A549 (cell line): ENCODE results near the gene DCLK1. TPM values are rescaled to one million over a fixed set of nuclear protein-coding genes. Genes with fewer than 3 reads are reported as not detected.

Experiments used
- ATAC-seq, 2 experiments: fragments of 200-7000 bp in 1 of 2; fragments of >200 bp in 1 of 2; cut with Nextera tagmentation in 1 of 2; cut with Tn5 transposase in 1 of 2; 3 replicates each; pipeline versions ENCODE4 v1.8.0 to v1.9.1; 2018 to 2020; ENCODE audit warnings: mild to moderate bottlenecking in 1 of 2, moderate library complexity in 1 of 2
- CTCF ChIA-PET: fragments of 300-600 bp; sonication (Branson Sonifier 250); formaldehyde crosslinking; extraction: SDS; loops from one replicate; lab custom pipeline; 2021; ENCODE audit warnings: antibody characterized with exemption, inconsistent platforms; lab: Yijun Ruan, JAX
- POLR2A ChIA-PET: fragments of 350-600 bp; formaldehyde crosslinking; extraction: SDS; loops from one replicate; lab custom pipeline; 2021; ENCODE audit warnings: antibody characterized with exemption, inconsistent platforms; lab: Yijun Ruan, JAX
- DNase-seq, 2 experiments: peaks; one replicate each; pipeline versions ENCODE4 v3.0.0 to v3.0.0-alpha.2; 2011 to 2016; ENCODE audit warnings: low read depth in 1 of 2, low spot score in 1 of 2
- FAIRE-seq: peaks from 2 replicates; lab custom pipeline; 2011; peaks lifted over from hg19 to GRCh38; lab: Jason Lieb, UNC
- H3K27ac ChIP-seq, 2 experiments: fragments of >200 bp; sonication (Bioruptor Twin); formaldehyde crosslinking; 3 replicates each; pipeline ENCODE4 v1.5.1; 2016 to 2017
- H3K4me1 ChIP-seq: fragments of >200 bp; sonication (Bioruptor Twin); formaldehyde crosslinking; 3 replicates; pipeline ENCODE4 v1.6.1; 2016
- H3K4me2 ChIP-seq: fragments of >200 bp; sonication (Bioruptor Twin); formaldehyde crosslinking; 3 replicates; pipeline ENCODE4 v1.6.1; 2016
- H3K4me3 ChIP-seq: fragments of >200 bp; sonication (Bioruptor Twin); formaldehyde crosslinking; 3 replicates; pipeline ENCODE4 v1.5.1; 2016
- H3K9me3 ChIP-seq: fragments of >200 bp; sonication (Bioruptor Twin); formaldehyde crosslinking; 3 replicates; pipeline ENCODE4 v1.6.1; 2016
- ATOH8 ChIP-seq: fragments of 250-450 bp; sonication (Bioruptor Pico); IDR thresholded peaks from 2 replicates; pipeline ENCODE4 v1.5.0; 2020; ENCODE audit warnings: low read depth, mild to moderate bottlenecking, moderate library complexity
- CBX2 ChIP-seq: fragments of 200-600 bp; sonication (generic); IDR thresholded peaks from 2 replicates; pipeline ENCODE4 v1.6.1; 2016; ENCODE audit warnings: low read depth, mild to moderate bottlenecking, borderline replicate concordance
- CBX8 ChIP-seq: fragments of 200-600 bp; sonication (generic); IDR thresholded peaks from 2 replicates; pipeline ENCODE4 v1.6.1; 2016
- CHD4 ChIP-seq: fragments of 200-600 bp; sonication (generic); IDR thresholded peaks from 2 replicates; pipeline ENCODE4 v1.6.1; 2016; ENCODE audit warnings: antibody characterized with exemption, mild to moderate bottlenecking, borderline replicate concordance
- ESRRA ChIP-seq: fragments of 150-350 bp; IDR thresholded peaks from 2 replicates; pipeline ENCODE4 v1.6.1; 2014; ENCODE audit warnings: mild to moderate bottlenecking, low read length, borderline replicate concordance
- FOSL2 ChIP-seq, 2 experiments: fragments of 450-650 bp in 1 of 2; fragments of >200 bp in 1 of 2; sonication (Bioruptor Twin) in 1 of 2; formaldehyde crosslinking; IDR thresholded peaks; 2 replicates each; pipeline versions ENCODE4 v1.5.0 to v1.6.1; 2016 to 2020; ENCODE audit warnings: mild to moderate bottlenecking in 1 of 2, moderate library complexity in 1 of 2
- HEYL ChIP-seq: fragments of 250-450 bp; sonication (Bioruptor Pico); IDR thresholded peaks from 2 replicates; pipeline ENCODE4 v1.8.0; 2021; ENCODE audit warnings: mild to moderate bottlenecking, moderate library complexity
- HMGXB4 ChIP-seq: fragments of 250-450 bp; sonication (Bioruptor Pico); IDR thresholded peaks from 2 replicates; pipeline ENCODE4 v1.5.0; 2021; ENCODE audit warnings: mild to moderate bottlenecking, moderate library complexity, borderline replicate concordance
- HOXB5 ChIP-seq: fragments of 250-450 bp; sonication (Bioruptor Pico); IDR thresholded peaks from 2 replicates; pipeline ENCODE4 v1.5.0; 2020; ENCODE audit warnings: mild to moderate bottlenecking, moderate library complexity
- KDM1A ChIP-seq: fragments of 200-600 bp; sonication (generic); IDR thresholded peaks from 2 replicates; pipeline ENCODE4 v1.6.1; 2016; ENCODE audit warnings: low read depth, mild to moderate bottlenecking
- NPAS2 ChIP-seq: fragments of 250-450 bp; sonication (Bioruptor Pico); IDR thresholded peaks from 2 replicates; pipeline ENCODE4 v1.8.0; 2022; ENCODE audit warnings: mild to moderate bottlenecking, moderate library complexity, borderline replicate concordance
- PHF8 ChIP-seq: fragments of 200-600 bp; sonication (generic); IDR thresholded peaks from 2 replicates; pipeline ENCODE4 v1.6.1; 2016; ENCODE audit warnings: low read depth, mild to moderate bottlenecking, antibody characterized with exemption, moderate library complexity, borderline replicate concordance
- POLR2AphosphoS2 ChIP-seq: conservative IDR thresholded peaks from 2 replicates; pipeline ENCODE4 v1.6.1; 2012; ENCODE audit warnings: low read length, improper control_type of control experiment, inconsistent platforms
- ZC3H11A ChIP-seq: fragments of 450-650 bp; IDR thresholded peaks from 2 replicates; pipeline ENCODE4 v1.6.1; 2014; ENCODE audit warnings: antibody characterized with exemption, mild to moderate bottlenecking
- ZFP36 ChIP-seq: fragments of 450-650 bp; IDR thresholded peaks from 2 replicates; pipeline ENCODE4 v1.6.1; 2014; ENCODE audit warnings: borderline replicate concordance; ENCODE audit not compliant: partially characterized antibody
- WGBS: methylation state at CpG from one replicate; pipeline ENCODE4 v1.1.6; 2017; ENCODE audit errors: missing lambda C conversion rate; 5-methylcytosine and 5-hydroxymethylcytosine counted together
- polyA plus RNA-seq, 4 experiments: library from polyadenylated mRNA; depleted of rRNA in 3 of 4; stranded (reverse); fragments of >200 nt; fragmentation: RNase III in 1 of 4; extraction: RNeasy Plus Mini Kit Qiagen cat#74134 plus additional on column Dnase treatment in 1 of 4; gene quantifications; 2 replicates in 3 of 4; 3 replicates in 1 of 4; pipeline ENCODE4 v1.2.3, GENCODE V29; 2011 to 2017
- TF ChIP-seq, protein P1 (sequence below): IDR thresholded peaks from 2 replicates; pipeline ENCODE4 v1.6.1; 2012
- TF ChIP-seq, protein P2 (sequence below): fragments of >200 bp; sonication (Bioruptor Twin); formaldehyde crosslinking; IDR thresholded peaks from 3 replicates; pipeline ENCODE4 v1.5.1; 2016
- TF ChIP-seq, protein P3 (sequence below): fragments of >200 bp; sonication (Bioruptor Twin); formaldehyde crosslinking; IDR thresholded peaks from 2 replicates; pipeline ENCODE4 v1.6.1; 2016

Gene DCLK1
- polyA plus RNA-seq, 2 of the 4 experiments (the other 2 are of a cell fraction), result 0.13 to 0.21 TPM

- no peak for TF ChIP-seq HMGXB4 (CRISPR knock-in tag)
Observed at GRCh38 chr13:35859981-35860380, 271.2 kb downstream of the DCLK1 start (continued).

DNA sequence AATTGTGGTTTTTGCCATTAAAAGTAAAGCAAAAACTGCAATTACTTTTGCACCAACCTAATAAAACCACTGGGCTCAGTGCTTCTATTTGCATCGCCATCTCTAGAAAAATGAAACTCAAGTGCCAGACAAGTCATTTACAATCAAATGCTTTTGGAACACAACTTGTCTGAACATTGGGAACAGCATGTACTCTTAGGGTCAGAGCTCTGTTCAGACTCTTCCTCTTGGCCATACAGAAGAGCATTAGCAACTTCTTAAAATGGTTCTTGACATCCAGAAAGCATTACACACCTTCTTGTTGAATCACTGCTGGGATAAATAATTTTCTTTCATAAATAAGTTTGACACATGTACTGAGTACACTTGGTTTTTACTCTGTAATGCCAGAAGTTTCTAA, 272.5 kb downstream of the DCLK1 start:
- no peak overlapping the region for H3K27ac ChIP-seq
- H3K4me3 ChIP-seq, result no peak overlapping the region
- H3K4me2 ChIP-seq, result no peak overlapping the region
- ATAC-seq (no peak), DNase-seq (no peak), FAIRE-seq (no peak)
- TF ChIP-seq ZC3H11A (no peak), ATOH8 (CRISPR knock-in tag) (no peak), KDM1A (no peak), CBX8 (no peak), HEYL (CRISPR knock-in tag) (no peak), CBX2 (no peak), HOXB5 (CRISPR knock-in tag) (no peak), ESRRA (no peak), NPAS2 (no peak), ZFP36 (no peak), POLR2AphosphoS2 (no peak), PHF8 (no peak), FOSL2 (IDR thresholded peaks at IDR 0.05) (no peak), FOSL2 (CRISPR knock-in tag; IDR thresholded peaks at IDR 0.05) (no peak), CHD4 (no peak)
- TF ChIP-seq, protein P1, sequence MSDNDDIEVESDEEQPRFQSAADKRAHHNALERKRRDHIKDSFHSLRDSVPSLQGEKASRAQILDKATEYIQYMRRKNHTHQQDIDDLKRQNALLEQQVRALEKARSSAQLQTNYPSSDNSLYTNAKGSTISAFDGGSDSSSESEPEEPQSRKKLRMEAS, result no peak
- TF ChIP-seq, protein P2, sequence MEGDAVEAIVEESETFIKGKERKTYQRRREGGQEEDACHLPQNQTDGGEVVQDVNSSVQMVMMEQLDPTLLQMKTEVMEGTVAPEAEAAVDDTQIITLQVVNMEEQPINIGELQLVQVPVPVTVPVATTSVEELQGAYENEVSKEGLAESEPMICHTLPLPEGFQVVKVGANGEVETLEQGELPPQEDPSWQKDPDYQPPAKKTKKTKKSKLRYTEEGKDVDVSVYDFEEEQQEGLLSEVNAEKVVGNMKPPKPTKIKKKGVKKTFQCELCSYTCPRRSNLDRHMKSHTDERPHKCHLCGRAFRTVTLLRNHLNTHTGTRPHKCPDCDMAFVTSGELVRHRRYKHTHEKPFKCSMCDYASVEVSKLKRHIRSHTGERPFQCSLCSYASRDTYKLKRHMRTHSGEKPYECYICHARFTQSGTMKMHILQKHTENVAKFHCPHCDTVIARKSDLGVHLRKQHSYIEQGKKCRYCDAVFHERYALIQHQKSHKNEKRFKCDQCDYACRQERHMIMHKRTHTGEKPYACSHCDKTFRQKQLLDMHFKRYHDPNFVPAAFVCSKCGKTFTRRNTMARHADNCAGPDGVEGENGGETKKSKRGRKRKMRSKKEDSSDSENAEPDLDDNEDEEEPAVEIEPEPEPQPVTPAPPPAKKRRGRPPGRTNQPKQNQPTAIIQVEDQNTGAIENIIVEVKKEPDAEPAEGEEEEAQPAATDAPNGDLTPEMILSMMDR, result no peak
- TF ChIP-seq, protein P3, sequence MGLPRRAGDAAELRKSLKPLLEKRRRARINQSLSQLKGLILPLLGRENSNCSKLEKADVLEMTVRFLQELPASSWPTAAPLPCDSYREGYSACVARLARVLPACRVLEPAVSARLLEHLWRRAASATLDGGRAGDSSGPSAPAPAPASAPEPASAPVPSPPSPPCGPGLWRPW, result no peak
- ChIA-PET POLR2A (no interaction called here), CTCF (no interaction called here)
- 75% methylated on average over 1 of the region's 1 CpG for WGBS
- H3K4me1 ChIP-seq, result peaks cover 6% of the 10 kb centered on the region; the same call in 2 of the 3 replicates
- H3K9me3 ChIP-seq, result no peaks in the 10 kb centered on the region

DNA sequence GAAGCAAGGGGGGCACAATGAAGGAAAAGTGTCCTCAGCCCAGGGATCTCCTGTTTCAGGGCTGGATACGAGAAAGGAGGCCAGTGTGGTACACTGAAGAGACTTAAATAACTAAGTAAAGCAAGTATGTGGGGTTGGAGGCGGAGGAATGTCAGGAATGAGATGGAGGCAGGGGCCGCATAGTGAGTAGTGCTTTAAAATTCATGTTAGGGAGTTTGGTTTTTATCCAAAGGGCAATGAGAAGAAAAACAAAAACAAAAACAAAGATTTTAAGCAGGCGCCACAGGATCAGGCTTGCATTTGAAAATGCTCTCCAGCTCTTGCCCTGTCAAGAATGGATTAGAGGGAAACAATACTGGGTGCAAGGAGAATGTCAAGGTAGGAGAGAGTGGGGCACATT, 273.4 kb downstream of the DCLK1 start:
- Histone ChIP-seq H3K9me3 (no peaks in the 10 kb centered on the region), H3K27ac (no peak overlapping the region), H3K4me1 (peaks cover 6% of the 10 kb centered on the region; the same call in 2 of the 3 replicates), H3K4me3 (no peak overlapping the region), H3K4me2 (no peak overlapping the region)
- ChIA-PET POLR2A (no interaction called here), CTCF (no interaction called here)
- WGBS, result 63% methylated on average over 4 of the region's 4 CpGs
- ATAC-seq (no peak), FAIRE-seq (no peak), DNase-seq (no peak)
- TF ChIP-seq HMGXB4 (CRISPR knock-in tag), result no peak
